Ovary (tissue), 9 donors: ENCODE results near the gene MPPED2. TPM values are rescaled to one million over a fixed set of nuclear protein-coding genes. Genes with fewer than 3 reads are reported as not detected.

ENCODE experiments used
- DNase-seq, 5 donors: peaks; one replicate each; pipeline ENCODE4 v3.0.0-alpha.2; 2019 to 2020
- H3K27ac ChIP-seq, 2 donors: fragments of 200-600 bp; one replicate each; pipeline versions ENCODE4 v1.5.1 to v1.8.0; 2019 to 2022
- H3K27me3 ChIP-seq: fragments of 200-600 bp; one replicate; pipeline ENCODE4 v1.8.0; 2022
- H3K36me3 ChIP-seq: fragments of 200-600 bp; sonication (generic); one replicate; pipeline ENCODE4 v1.5.1; 2019
- H3K4me1 ChIP-seq: one replicate; pipeline ENCODE4 v1.8.1; 2013; ENCODE audit warnings: mild to moderate bottlenecking, moderate library complexity; ENCODE audit not compliant: insufficient read depth
- H3K4me3 ChIP-seq: fragments of 200-600 bp; sonication (generic); one replicate; pipeline ENCODE4 v1.5.1; 2017
- H3K9me3 ChIP-seq, 2 donors: fragments of 200-600 bp in 1 of 2; sonication (generic) in 1 of 2; one replicate each; pipeline versions ENCODE4 v1.5.1 to v1.8.1; 2013 to 2019; ENCODE audit warnings: mild to moderate bottlenecking in 1 of 2, moderate library complexity in 1 of 2
- CTCF ChIP-seq, 3 donors: fragments of 450-650 bp in 2 of 3; fragments of 200-600 bp in 1 of 3; IDR thresholded peaks; one replicate each; pipeline versions ENCODE4 v1.5.1 to v1.8.0; 2016 to 2022; ENCODE audit warnings: antibody characterized with exemption in 3 of 3, mild to moderate bottlenecking in 1 of 3
- EP300 ChIP-seq: sonication (generic); formaldehyde crosslinking; IDR thresholded peaks from one replicate; pipeline ENCODE4 v1.6.1; 2017; ENCODE audit warnings: antibody characterized with exemption
- POLR2A ChIP-seq: fragments of 450-650 bp; IDR thresholded peaks from one replicate; pipeline ENCODE4 v1.6.1; 2017; ENCODE audit warnings: antibody characterized with exemption, mild to moderate bottlenecking, moderate library complexity
- WGBS, 3 donors: extraction: QIAGEN DNeasy Blood & Tissue Kit in 1 of 3; methylation state at CpG; one replicate each; pipeline versions ENCODE4 v1.1.5 to v1.1.7; 2013 to 2017; 5-methylcytosine and 5-hydroxymethylcytosine counted together
- intact Hi-C, 4 donors: fragments of 100-400 bp; cut with DNase I; formaldehyde crosslinking; loops; one replicate each; pipeline versions ENCODE4 v1.11.0 to v1.15.1; 2022 to 2023
- polyA plus RNA-seq, 2 donors: library from polyadenylated mRNA; stranded (reverse); fragments of 200-250 nt in 1 of 2; fragments of 350-450 nt in 1 of 2; fragmentation: Illumina TruSeq in 1 of 2; extraction: RNeasy Lipid Tissue Mini Kit (QIAGEN cat#74804) in 1 of 2; gene quantifications; one replicate each; pipeline ENCODE4 v1.2.3, GENCODE V29; 2013 to 2014
- total RNA-seq, 7 donors: library from RNA; depleted of rRNA in 2 of 7; stranded (reverse); fragments of >200 nt in 2 of 7; fragmentation: NEBNext Ultra II Directional in 3 of 7; extraction: Animal tissue kit (Norgen Biotek cat#: 25700) in 3 of 7; gene quantifications; one replicate each; pipeline versions ENCODE4 v1.1.0 to v1.2.4, GENCODE V29; 2016 to 2023
- donor health status: DM: no; HTN: no; CAD: no; lungs with moderate emphysema.
- donor health status: DM: no; HTN: no; CAD: no.
- donor health status: Bipolar disorder and iron deficiency.
- donor health status: DM: yes; HTN: yes; CAD: no.
- donor health status: DM: no; HTN: no; CAD: no.
- donor health status: DM: yes; HTN: yes; CAD: no.

Gene MPPED2
- total and polyA plus RNA-seq, 9 donors: 0.30 to 10.1 (median 2.9) TPM

DNA sequence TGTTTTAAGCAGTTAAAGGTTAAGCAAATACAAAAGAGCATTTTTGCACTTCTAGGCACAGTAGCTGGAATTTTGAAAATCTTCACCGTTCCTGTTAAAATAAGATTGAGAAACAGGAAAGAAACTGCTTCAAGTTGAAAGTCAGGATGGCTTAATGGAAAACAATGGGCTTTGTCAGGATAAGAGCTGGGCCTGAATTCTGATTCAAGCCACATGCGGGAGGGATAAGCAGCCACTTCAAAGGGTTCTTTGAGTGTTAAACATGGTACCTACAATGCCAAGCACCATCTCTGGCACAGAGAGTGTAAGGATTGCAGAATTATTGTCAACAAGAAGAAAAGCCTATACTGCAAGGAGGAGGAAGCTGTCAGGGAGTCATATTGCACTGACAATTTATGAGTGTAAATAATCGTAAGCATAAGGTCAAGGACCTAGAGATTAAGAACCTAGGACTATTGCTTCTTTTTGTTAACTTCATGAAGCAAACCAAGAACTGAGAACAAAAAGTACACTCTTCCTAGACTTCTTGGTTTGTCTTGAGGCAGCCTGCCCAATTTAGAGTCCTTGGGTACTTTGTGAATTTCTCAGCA is 32.5 kb downstream of the MPPED2 start:
- no peaks in the 10 kb centered on the region for H3K9me3 ChIP-seq
- H3K4me3 ChIP-seq: no peak overlapping the region
- no peaks in the 10 kb centered on the region for H3K4me1 ChIP-seq
- no peak for DNase-seq
- H3K27ac ChIP-seq: no peak overlapping the region
- no peaks in the 10 kb centered on the region for H3K27me3 ChIP-seq
- no peaks in the 10 kb centered on the region for H3K36me3 ChIP-seq
- TF ChIP-seq EP300 (no peak), CTCF (IDR thresholded peaks at IDR 0.05) (no peak), POLR2A (no peak)
- intact Hi-C loops: no loop called here
- WGBS, 3 donors: 30 to 38% (median 30%) methylated on average over 3 of the region's 3 CpGs

GRCh38 chr11:30552839-30553238 is 33.3 kb downstream of the MPPED2 start:
- Histone ChIP-seq H3K27ac (no peak overlapping the region), H3K4me1 (no peaks in the 10 kb centered on the region), H3K4me3 (no peak overlapping the region), H3K9me3 (no peaks in the 10 kb centered on the region), H3K27me3 (no peaks in the 10 kb centered on the region), H3K36me3 (no peaks in the 10 kb centered on the region)
- WGBS, 3 donors: 78 to 89% (median 85%) methylated on average over 5 of the region's 5 CpGs
- no peak for DNase-seq
- TF ChIP-seq CTCF (IDR thresholded peaks at IDR 0.05) (no peak), EP300 (no peak), POLR2A (no peak)
- intact Hi-C loops: no loop called here

- H3K27me3 ChIP-seq: no peaks in the 10 kb centered on the region
- WGBS, 3 donors: 58 to 69% (median 64%) methylated on average over 4 of the region's 4 CpGs
- no peak overlapping the region for H3K27ac ChIP-seq
- H3K9me3 ChIP-seq: no peaks in the 10 kb centered on the region
- intact Hi-C loops: no loop called here
- no peak for TF ChIP-seq POLR2A
- no peak for TF ChIP-seq EP300
- TF ChIP-seq CTCF (IDR thresholded peaks at IDR 0.05): no peak
- no peak overlapping the region for H3K4me3 ChIP-seq
- H3K36me3 ChIP-seq: no peaks in the 10 kb centered on the region
- H3K4me1 ChIP-seq: no peaks in the 10 kb centered on the region
- no peak for DNase-seq
Observed at GRCh38 chr11:30550022-30550542, 36.1 kb downstream of the MPPED2 start.

DNA sequence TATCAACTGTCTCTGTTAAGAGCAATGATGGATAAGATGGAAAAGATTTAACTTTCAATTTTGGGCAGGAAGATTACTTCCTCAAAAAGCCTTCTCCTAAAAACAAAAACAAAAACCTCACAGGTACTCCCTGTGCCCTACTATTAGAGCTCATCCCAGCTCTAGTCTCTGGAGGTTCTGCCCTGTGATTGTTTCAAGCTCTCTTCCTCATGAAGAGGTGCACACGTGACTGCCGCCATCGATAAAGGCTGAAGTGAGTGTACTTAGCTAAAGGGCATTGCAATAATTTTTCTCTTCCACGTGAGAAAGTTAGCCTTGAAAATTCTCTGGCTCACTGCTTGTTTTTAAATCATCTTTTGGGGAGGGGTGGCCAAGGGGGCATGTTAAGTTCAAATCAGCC is 36.6 kb downstream of the MPPED2 start:
- 9 to 22% (median 13%) methylated on average over 4 of the region's 4 CpGs for WGBS, 3 donors
- no peaks in the 10 kb centered on the region for H3K36me3 ChIP-seq
- no peaks in the 10 kb centered on the region for H3K4me1 ChIP-seq
- TF ChIP-seq EP300: no peak
- no peak for TF ChIP-seq POLR2A
- no peak for TF ChIP-seq CTCF (IDR thresholded peaks at IDR 0.05)
- no peaks in the 10 kb centered on the region for H3K27me3 ChIP-seq
- H3K9me3 ChIP-seq: no peaks in the 10 kb centered on the region
- H3K4me3 ChIP-seq: no peak overlapping the region
- intact Hi-C loops: no loop called here
- no peak overlapping the region for H3K27ac ChIP-seq
- DNase-seq: no peak
